Endodermal cell (in vitro differentiated cells): ENCODE measurements around the gene YBX2. TPM values are rescaled to one million over a fixed set of nuclear protein-coding genes. Genes with fewer than 3 reads are reported as not detected.

Experiments
- DNase-seq: peaks from one replicate; pipeline ENCODE4 v3.0.0-alpha.2; 2017
- H3K27ac ChIP-seq: 2 replicates; pipeline ENCODE4 v1.5.1; 2013; ENCODE audit warnings: mild to moderate bottlenecking, low read depth, low read length, moderate library complexity
- H3K27me3 ChIP-seq: 2 replicates; pipeline ENCODE4 v1.6.1; 2013; ENCODE audit warnings: mild to moderate bottlenecking, low read length, moderate library complexity; ENCODE audit not compliant: insufficient read depth, control insufficient read depth, poor library complexity, severe bottlenecking
- H3K36me3 ChIP-seq: 2 replicates; pipeline ENCODE4 v1.7.0; 2013; ENCODE audit warnings: mild to moderate bottlenecking, low read length, moderate library complexity; ENCODE audit not compliant: control insufficient read depth, insufficient read depth
- H3K4me1 ChIP-seq: one replicate; pipeline ENCODE4 v1.7.0; 2013; ENCODE audit warnings: low read length; ENCODE audit not compliant: control insufficient read depth, insufficient read depth
- H3K4me3 ChIP-seq: 2 replicates; pipeline ENCODE4 v1.5.1; 2013; ENCODE audit warnings: mild to moderate bottlenecking, low read length, moderate library complexity
- H3K9ac ChIP-seq: 2 replicates; pipeline ENCODE4 v1.6.1; 2013; ENCODE audit warnings: mild to moderate bottlenecking, low read length, moderate library complexity; ENCODE audit not compliant: poor library complexity, severe bottlenecking; ENCODE audit errors: extremely low read depth
- H3K9me3 ChIP-seq: 2 replicates; pipeline ENCODE4 v1.6.1; 2013; ENCODE audit warnings: mild to moderate bottlenecking, low read length, moderate library complexity; ENCODE audit not compliant: control insufficient read depth
- H3K27ac Mint-ChIP-seq: 2 replicates; pipeline ENCODE4 v1.8.0; 2020; ENCODE audit warnings: mixed read lengths
- H3K27me3 Mint-ChIP-seq: 2 replicates; pipeline ENCODE4 v1.8.0; 2021; ENCODE audit warnings: mild to moderate bottlenecking, mixed read lengths; ENCODE audit not compliant: insufficient read depth
- H3K36me3 Mint-ChIP-seq: 2 replicates; pipeline ENCODE4 v1.8.0; 2020; ENCODE audit warnings: low read depth, mixed read lengths
- H3K4me1 Mint-ChIP-seq: 2 replicates; pipeline ENCODE4 v1.8.0; 2020; ENCODE audit warnings: mixed read lengths
- H3K4me3 Mint-ChIP-seq: 2 replicates; pipeline ENCODE4 v1.8.0; 2020; ENCODE audit warnings: mild to moderate bottlenecking, moderate library complexity, mixed read lengths
- H3K9me3 Mint-ChIP-seq: 2 replicates; pipeline ENCODE4 v1.8.0; 2020; ENCODE audit warnings: mild to moderate bottlenecking, mixed read lengths
- WGBS, 2 experiments: methylation state at CpG; one replicate each; pipeline versions ENCODE4 v1.1.5 to v1.1.7; 2013; ENCODE audit warnings: missing lambda C conversion rate in 2 of 2, mixed read lengths in 1 of 2; ENCODE audit not compliant: insufficient coverage in 1 of 2, insufficient read length in 1 of 2; 5-methylcytosine and 5-hydroxymethylcytosine counted together
- total RNA-seq, 2 donors: library from RNA; stranded (reverse); fragmentation: NEBNext Ultra II Directional in 1 of 2; extraction: Animal tissue kit (Norgen Biotek cat#: 25700) in 1 of 2; gene quantifications; 2 replicates in 1 of 2; 3 replicates in 1 of 2; pipeline ENCODE4 v1.2.1, GENCODE V29; 2021
- TF ChIP-seq, protein P1 (sequence below): fragments of 200-600 bp; sonication (generic); conservative IDR thresholded peaks from 2 replicates; pipeline ENCODE4 v1.5.0; 2021; ENCODE audit warnings: antibody characterized with exemption, mild to moderate bottlenecking

Gene YBX2
- total RNA-seq, 2 donors from 2014 or later = 6.6 to 15.9 TPM

DNA sequence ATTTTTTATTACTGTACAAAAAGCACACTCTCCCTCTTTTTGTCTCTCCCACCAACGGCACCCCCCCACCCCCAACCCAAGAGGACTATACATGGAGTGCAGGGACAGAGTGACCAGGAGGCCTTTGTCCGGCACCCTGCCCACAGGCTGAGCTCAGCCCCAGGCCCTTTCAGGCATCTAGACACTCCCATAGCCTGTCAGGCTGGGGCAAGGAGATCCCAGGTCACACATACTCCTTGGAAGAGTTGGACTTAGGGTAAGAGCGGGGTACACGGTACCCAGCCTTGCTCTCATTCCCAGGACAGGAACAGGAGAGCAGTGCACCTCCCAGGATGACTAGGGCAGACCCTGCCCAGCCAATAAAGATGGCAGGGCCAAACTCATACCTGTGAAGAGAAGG, 34.3 kb downstream of the YBX2 start:
- peaks cover 23% of the 10 kb centered on the region for H3K36me3 ChIP-seq
- no peak overlapping the region for H3K9ac ChIP-seq
- no peaks in the 10 kb centered on the region for H3K4me1 ChIP-seq
- Mint-ChIP-seq H3K4me1 (peaks cover 12% of the 10 kb centered on the region), H3K27me3 (no peaks in the 10 kb centered on the region), H3K9me3 (no peaks in the 10 kb centered on the region), H3K4me3 (peak overlapping the region; percentile 98), H3K27ac (peak overlapping the region; percentile 88), H3K36me3 (peaks cover 28% of the 10 kb centered on the region)
- H3K27ac ChIP-seq = no peak overlapping the region
- H3K9me3 ChIP-seq = no peaks in the 10 kb centered on the region
- H3K4me3 ChIP-seq = peak overlapping the region; percentile 73
- no peak for DNase-seq
- TF ChIP-seq, protein P1, sequence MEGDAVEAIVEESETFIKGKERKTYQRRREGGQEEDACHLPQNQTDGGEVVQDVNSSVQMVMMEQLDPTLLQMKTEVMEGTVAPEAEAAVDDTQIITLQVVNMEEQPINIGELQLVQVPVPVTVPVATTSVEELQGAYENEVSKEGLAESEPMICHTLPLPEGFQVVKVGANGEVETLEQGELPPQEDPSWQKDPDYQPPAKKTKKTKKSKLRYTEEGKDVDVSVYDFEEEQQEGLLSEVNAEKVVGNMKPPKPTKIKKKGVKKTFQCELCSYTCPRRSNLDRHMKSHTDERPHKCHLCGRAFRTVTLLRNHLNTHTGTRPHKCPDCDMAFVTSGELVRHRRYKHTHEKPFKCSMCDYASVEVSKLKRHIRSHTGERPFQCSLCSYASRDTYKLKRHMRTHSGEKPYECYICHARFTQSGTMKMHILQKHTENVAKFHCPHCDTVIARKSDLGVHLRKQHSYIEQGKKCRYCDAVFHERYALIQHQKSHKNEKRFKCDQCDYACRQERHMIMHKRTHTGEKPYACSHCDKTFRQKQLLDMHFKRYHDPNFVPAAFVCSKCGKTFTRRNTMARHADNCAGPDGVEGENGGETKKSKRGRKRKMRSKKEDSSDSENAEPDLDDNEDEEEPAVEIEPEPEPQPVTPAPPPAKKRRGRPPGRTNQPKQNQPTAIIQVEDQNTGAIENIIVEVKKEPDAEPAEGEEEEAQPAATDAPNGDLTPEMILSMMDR = no peak
- WGBS, 2 experiments = 60 to 94% methylated on average over 1 to 4 of the region's 4 CpGs
- H3K27me3 ChIP-seq = peaks cover 36% of the 10 kb centered on the region

DNA sequence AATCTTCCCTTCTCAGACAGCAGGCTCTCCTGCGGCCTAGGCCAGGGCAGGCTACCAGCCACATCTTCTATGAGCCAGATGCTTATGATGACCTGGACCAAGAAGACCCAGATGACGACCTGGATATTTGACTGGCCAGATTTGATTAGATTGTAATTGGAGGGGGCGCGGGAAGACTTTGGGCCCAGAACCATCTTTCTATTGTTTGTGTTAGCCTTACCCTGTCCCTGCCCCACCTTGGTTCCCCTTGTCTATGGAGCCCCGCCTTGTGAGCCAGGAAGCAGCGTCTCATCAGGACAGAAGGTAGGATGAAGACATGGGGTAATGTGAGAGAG, 34.9 kb downstream of the YBX2 start:
- Mint-ChIP-seq H3K27ac (peak overlapping the region; percentile 52), H3K27me3 (no peaks in the 10 kb centered on the region), H3K4me1 (peaks cover 12% of the 10 kb centered on the region), H3K9me3 (no peaks in the 10 kb centered on the region), H3K36me3 (peaks cover 34% of the 10 kb centered on the region), H3K4me3 (peak overlapping the region; percentile 98)
- Histone ChIP-seq H3K36me3 (peaks cover 29% of the 10 kb centered on the region), H3K27ac (no peak overlapping the region), H3K4me3 (no peak overlapping the region), H3K9me3 (no peaks in the 10 kb centered on the region), H3K4me1 (no peaks in the 10 kb centered on the region), H3K27me3 (peaks cover 36% of the 10 kb centered on the region), H3K9ac (no peak overlapping the region)
- TF ChIP-seq, protein P1 = no peak
- 93 to 100% methylated on average over 1 to 5 of the region's 6 CpGs for WGBS, 2 experiments
- DNase-seq = no peak

DNA sequence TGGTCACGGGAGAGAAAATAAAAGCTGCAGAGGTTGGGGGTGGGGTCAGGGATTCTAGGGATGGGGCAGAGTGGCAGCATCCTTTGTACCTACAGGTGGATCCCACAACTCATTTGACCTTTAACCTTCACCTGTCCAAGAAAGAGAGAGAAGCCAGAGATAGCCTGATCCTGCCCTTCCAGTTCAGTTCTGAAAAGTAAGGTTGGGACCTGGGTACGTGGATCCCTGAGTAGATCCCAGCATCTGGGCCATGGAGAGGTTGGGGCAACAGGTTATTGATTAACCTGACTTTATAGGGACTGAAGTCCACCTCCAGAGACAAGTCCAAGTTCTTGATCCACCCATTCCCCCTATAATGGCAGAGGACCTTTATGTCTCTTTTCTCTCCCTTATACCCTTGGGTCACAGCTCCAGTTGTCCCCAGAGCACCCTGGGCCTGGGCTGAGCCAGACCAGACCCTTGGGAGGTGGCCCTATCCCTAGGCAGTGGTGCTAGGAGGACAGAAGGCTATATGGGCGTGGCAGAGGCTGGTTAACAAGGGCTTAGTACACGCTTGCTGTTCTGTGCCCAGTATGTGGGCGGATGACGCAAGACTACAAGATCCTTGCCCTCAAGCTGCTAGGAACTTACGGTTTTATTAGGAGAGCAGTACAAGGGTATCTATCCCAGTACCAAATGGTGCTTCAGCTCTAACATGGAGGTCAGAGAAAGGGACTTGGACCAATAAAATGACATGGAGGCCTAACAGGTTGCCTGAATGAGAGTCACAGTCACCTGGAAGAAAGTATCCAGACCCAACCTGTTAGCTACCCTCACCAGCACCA, 35.5 kb downstream of the YBX2 start:
- no peak overlapping the region for H3K9ac ChIP-seq
- peaks cover 36% of the 10 kb centered on the region for H3K27me3 ChIP-seq
- WGBS, 2 experiments = 94 to 96% methylated on average over 6 to 7 of the region's 7 CpGs
- Mint-ChIP-seq H3K36me3 (peaks cover 38% of the 10 kb centered on the region), H3K27me3 (no peaks in the 10 kb centered on the region), H3K9me3 (no peaks in the 10 kb centered on the region), H3K4me3 (peak overlapping the region; percentile 98), H3K4me1 (peaks cover 10% of the 10 kb centered on the region), H3K27ac (peak overlapping the region; percentile 52)
- no peak overlapping the region for H3K27ac ChIP-seq
- DNase-seq = no peak
- TF ChIP-seq, protein P1 = no peak
- H3K4me3 ChIP-seq = no peak overlapping the region
- no peaks in the 10 kb centered on the region for H3K9me3 ChIP-seq
- H3K4me1 ChIP-seq = no peaks in the 10 kb centered on the region
- H3K36me3 ChIP-seq = peaks cover 35% of the 10 kb centered on the region
